GM12864 (cell line): ENCODE data around the gene ATG2A.

Experiments
- DNase-seq: peaks from one replicate; pipeline ENCODE4 v3.0.0-alpha.2; 2011; ENCODE audit warnings: low read depth
- H3K4me3 ChIP-seq: 2 replicates; pipeline ENCODE4 v1.5.1; 2011; ENCODE audit warnings: mild to moderate bottlenecking, low read depth, low read length, control low read depth
- TF ChIP-seq, protein P1 (sequence below): IDR thresholded peaks from 2 replicates; pipeline ENCODE4 v1.5.1; 2011; ENCODE audit warnings: low read depth, mild to moderate bottlenecking, moderate library complexity, low read length, control low read depth, inconsistent platforms; ENCODE audit errors: missing control alignments

The ATG2A gene

DNA sequence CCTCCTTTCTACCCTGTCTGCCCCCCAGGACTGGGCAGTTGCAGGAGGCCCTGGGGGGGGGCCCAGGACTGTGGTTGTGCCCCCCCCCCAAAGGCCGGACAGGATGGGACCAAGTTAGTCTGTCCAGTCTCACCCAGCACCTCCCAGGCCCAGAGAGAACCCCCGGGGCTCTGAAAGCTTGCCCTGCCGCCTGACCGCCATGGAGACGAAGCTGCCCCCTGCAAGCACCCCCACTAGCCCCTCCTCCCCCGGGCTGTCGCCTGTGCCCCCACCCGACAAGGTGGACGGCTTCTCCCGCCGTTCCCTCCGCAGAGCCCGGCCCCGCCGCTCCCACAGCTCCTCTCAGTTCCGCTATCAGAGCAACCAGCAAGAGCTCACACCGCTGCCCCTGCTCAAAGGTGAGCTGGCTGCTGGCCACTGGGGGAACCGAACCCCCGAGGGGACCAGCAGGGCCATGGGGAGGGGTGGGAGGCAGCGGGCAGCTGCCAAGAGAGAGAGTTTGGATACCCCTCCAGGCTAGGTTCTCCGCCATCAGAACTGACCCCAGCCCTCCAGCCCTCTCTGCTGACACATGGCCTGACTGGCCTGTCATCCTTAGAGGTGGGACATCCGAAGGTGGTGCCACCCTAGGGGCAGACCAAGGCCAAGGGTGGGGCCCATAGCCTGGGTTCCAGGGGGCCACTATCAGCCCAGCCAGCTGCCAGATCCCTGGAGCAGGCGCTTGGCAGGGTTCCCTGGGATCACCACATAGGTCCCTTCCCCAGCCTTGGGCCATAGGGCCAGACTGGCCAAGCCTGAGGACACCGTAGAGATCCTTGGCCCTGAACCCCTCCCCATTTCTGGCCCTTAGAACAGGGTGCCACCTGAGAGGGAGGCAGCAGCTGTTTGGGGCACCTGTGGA, 8.8 kb upstream of the ATG2A start:
- H3K4me3 ChIP-seq: peak overlapping the region; percentile 76; the same call in 1 of the 2 replicates
- TF ChIP-seq, protein P1, sequence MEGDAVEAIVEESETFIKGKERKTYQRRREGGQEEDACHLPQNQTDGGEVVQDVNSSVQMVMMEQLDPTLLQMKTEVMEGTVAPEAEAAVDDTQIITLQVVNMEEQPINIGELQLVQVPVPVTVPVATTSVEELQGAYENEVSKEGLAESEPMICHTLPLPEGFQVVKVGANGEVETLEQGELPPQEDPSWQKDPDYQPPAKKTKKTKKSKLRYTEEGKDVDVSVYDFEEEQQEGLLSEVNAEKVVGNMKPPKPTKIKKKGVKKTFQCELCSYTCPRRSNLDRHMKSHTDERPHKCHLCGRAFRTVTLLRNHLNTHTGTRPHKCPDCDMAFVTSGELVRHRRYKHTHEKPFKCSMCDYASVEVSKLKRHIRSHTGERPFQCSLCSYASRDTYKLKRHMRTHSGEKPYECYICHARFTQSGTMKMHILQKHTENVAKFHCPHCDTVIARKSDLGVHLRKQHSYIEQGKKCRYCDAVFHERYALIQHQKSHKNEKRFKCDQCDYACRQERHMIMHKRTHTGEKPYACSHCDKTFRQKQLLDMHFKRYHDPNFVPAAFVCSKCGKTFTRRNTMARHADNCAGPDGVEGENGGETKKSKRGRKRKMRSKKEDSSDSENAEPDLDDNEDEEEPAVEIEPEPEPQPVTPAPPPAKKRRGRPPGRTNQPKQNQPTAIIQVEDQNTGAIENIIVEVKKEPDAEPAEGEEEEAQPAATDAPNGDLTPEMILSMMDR: no peak
- no peak for DNase-seq

DNA sequence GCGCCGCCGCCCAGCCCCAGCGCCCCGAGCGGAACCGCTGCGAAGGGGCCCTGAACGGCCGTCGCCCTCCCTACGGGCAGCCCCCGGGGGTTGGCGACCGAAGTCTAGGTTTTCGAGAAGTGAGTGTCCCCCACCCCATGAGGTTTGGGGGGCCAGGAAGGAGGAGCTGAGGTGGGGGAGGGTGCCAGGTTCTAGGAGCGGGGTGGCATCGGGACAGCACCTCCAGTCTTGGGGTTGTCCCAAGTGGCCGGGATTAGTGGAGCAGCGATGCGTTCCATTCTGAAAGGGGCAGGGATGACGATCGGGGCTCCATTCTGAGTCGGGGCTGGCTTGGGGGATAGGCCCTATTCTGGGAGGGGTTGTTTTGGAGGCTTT, 7.9 kb upstream of the ATG2A start:
- H3K4me3 ChIP-seq: peak overlapping the region; percentile 76

DNA sequence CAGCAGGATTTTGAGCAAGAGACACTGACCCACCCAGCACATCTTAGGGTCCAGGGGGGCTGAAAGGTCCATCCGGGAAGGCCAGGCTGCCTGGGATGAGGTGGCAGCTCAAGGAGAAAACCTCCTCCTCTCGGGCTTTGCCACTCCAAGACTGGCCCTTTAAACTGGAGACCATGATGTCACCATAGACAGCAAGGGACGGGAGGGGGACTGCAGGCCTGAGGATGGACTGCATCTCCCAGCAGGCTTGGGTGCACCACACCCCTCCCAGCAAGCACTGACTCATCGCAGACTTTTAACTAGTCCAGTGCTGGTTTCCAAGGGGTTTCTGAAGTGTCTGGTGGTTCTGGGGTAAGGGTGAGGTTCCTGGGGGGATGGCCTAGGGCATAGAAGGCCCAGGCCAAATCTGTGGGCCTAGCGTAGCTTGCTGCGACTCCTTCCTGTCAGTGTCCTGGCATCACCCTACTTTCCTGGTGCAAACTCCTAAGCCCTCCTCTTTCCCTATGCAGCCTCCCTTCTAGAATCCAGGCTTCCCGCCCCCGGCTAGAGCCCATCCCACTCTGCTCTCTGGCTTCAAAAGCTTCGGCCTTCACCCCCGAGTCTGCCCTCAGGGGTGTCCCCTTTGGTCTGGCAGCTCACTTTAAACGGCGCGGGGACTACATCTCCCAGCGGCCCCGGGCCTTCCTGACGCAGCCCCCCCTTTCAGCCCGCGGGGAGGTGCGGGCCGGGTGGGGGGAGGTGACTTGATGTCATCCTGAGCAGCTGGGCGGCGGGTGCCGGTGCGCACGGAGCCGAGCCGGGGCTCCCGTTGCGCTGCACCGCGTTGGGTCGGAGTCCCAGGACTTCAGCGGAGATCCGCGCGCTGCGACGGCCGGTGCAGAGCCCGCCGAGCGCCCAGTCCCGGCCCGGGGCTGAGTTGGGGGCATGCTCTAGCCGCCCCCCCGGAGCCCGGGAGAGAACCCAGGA, 7.2 kb upstream of the ATG2A start, which contains the start of gene PPP2R5B:
Gene PPP2R5B (plus strand): TSS at position 746 of the 966 bp plus-strand sequence. CDS start 1,046 bp downstream, outside the sequence.
- H3K4me3 ChIP-seq: peak within 1 kb of the TSS; percentile 76
- TF ChIP-seq, protein P1: no peak
- DNase-seq: peak; percentile 75

More for the DNA sequence above, 7.9 kb upstream of the ATG2A start:
- TF ChIP-seq, protein P1: no peak
- no peak for DNase-seq

DNA sequence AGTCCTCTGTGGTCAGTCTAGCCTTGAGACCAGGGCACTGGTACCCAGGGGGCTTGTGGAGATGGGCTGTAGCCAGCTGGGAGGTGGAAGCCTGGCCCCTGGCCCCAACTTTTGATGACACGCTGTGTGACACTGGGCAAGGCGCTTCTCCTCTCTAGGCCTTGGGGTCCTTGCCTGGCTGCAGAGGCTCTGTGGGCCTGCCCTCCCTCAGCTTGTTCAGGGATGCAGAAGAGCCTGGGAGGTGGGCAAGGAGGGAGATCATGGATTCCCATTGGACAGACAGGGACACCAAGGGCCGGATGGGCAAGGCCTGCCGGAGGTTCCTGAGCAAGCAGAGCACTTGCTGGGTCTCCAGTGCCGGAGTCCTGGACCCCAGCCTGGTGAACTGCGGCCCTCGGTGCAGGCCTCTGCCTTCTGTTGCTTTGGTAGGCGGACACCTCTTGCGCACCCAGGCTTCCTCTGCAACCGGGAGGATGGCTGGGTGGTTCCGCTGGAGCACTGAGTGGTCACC, 6.2 kb upstream of the ATG2A start:
- no peak overlapping the region for H3K4me3 ChIP-seq
- TF ChIP-seq, protein P1: no peak
- DNase-seq: no peak

DNA sequence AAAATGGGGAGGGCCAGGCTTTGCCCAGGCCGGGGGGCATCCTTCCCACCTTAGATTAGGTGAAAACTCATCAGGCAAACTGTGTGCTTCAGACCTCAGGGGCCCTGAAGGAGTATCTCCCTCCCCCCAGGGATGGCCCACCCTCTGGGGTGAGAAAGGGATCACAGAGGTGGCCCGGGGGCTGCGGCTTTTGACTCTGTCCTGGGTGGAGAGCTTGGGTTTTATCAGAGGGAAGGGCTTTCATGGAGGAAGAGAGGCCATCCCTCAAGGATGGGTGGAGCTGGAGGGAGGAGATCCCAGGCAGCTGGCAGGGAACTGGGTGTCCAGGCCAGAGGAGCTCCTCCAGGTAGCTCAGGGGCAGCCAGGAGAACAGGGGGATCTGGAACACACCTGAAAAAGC, 4.4 kb upstream of the ATG2A start:
- no peak overlapping the region for H3K4me3 ChIP-seq
- no peak for DNase-seq
- TF ChIP-seq, protein P1: no peak

DNA sequence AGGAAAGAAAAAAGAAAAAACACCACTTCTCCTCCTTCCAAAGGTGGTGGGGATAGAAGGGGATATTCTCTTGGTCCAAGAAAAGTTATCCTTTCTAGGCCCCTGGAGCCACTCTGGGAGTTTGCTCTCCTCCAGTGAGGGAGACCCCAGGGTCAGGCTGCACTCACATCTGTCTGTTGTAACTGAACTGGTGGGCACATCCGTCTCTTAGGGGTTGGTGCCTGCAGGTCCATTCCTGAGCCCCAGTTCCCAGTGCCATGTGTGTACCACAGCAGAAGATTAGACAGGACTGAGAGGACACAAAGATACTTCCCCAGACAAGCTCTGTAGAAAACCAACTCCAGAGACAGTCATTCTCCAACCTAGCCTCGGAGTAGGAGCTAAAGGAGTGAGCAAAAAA, 3.1 kb upstream of the ATG2A start:
- TF ChIP-seq, protein P1: no peak
- no peak for DNase-seq
- H3K4me3 ChIP-seq: no peak overlapping the region
